ENCODE measurements around the gene CCDC146.
"Not testable (repeated sequence)": the region's sequence is repeated elsewhere in the genome, so short reads cannot be mapped to it uniquely, and the experiment has no call there.

- not testable (repeated sequence) for TF ChIP-seq CTCF, POLR2A (IDR thresholded peaks at IDR 0.05)
These were observed 16.3 kb downstream of the CCDC146 start for GRCh38 chr7:77138668-77139067.
